HG02870 (cell line): ENCODE results near the gene ARID3A.

Source experiments
- ATAC-seq: cut with Tn5 transposase; IDR thresholded peaks from one replicate; pipeline ENCODE4 v1.9.1; 2021; ENCODE audit warnings: mild to moderate bottlenecking, moderate library complexity; ENCODE audit not compliant: unreplicated experiment

Gene ARID3A

DNA sequence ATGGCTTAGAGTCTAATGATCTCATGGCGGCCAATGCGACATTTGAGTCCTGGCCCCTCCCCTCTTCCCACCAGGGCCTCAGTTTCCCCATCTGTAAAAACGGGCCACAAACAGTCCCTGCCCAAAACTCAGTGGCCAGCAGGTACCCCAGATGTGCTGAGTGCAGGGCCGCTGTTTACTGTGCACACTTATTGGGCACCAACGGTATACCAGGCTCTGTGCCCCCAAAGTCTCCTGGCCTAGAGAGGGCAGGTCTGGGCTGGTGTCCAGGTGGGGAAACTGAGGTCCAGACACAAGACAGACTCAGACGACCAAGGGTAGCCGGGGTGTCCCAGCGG lies 34.7 kb downstream of the ARID3A start:
- ATAC-seq: no peak

DNA sequence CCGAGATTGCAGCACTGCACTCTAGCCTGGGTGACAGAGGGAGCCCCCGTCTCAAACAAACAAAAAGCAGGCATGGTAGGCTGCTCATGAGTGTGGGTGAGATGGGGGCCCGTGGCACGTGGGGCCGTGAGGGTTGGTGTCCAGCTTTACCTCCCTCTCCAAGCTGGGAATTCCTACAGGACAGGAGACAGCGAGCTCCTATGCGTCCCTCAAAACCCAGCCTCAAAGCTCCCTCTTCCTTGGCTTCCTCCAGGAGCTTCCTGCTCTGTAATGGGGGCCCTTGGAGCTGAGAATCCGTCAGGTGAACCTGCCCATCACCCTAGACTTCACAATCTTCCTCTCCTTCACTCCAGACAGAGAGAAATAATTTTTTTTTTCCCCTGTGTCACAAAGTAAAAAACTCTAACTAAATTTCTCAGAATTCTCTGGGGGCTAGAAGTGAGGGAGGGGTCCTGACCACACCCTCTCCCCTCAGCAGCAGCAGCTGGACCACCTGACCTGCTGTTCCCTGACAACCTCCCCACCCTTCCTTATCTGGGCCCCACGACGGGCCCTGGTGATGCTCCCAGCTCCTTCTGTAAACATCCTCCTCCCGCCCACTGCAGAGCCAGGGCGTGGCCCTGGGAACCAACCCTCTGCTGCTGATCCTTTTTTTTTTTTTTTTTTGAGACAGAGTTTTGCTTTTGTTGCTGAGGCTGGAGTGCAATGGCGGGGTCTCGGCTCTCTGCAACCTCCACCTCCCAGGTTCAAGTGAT lies 36.2 kb downstream of the ARID3A start:
- ATAC-seq: no peak

GRCh38 chr19:962683-963400 lies 37.0 kb downstream of the ARID3A start:
- no peak for ATAC-seq

- no peak for ATAC-seq
These were observed 37.7 kb downstream of the ARID3A start for GRCh38 chr19:963486-963951.

- ATAC-seq: no peak
These were observed 38.3 kb downstream of the ARID3A start for GRCh38 chr19:964116-964520.

GRCh38 chr19:964761-965694 lies 39.2 kb downstream of the ARID3A start:
- no peak for ATAC-seq

- no peak for ATAC-seq
These were observed 40.8 kb downstream of the ARID3A start for GRCh38 chr19:966485-967088.

GRCh38 chr19:970695-971094 lies 44.9 kb downstream of the ARID3A start:
- no peak for ATAC-seq

GRCh38 chr19:971795-972194 lies 46.0 kb downstream of the ARID3A start:
- no peak for ATAC-seq

- ATAC-seq: no peak
These were observed 46.4 kb downstream of the ARID3A start for GRCh38 chr19:972281-972680.

- no peak for ATAC-seq
These were observed 48.1 kb downstream of the ARID3A start for GRCh38 chr19:973726-974563.

- ATAC-seq: no peak
These were observed 48.9 kb downstream of the ARID3A start for GRCh38 chr19:974564-975257.

DNA sequence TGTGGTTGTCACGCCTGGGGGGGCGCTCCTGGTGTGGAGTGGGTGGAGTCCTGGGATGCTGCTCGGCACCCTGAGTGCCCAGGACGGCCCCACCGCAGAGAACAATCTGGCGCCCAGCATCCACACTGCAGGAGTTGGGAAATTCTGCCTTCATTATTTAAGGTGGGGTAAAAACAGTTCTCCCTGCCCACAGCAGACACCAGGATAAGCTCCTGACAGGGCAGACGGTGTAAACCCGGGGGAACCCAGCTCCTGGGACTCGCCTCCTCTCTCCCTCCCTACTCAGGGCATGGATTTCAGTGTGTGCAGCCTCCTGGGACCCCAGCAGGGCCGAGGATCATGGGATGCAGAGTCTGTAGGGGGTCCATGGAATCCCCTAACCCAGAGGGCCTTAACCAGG lies 50.6 kb downstream of the ARID3A start:
- ATAC-seq: no peak

DNA sequence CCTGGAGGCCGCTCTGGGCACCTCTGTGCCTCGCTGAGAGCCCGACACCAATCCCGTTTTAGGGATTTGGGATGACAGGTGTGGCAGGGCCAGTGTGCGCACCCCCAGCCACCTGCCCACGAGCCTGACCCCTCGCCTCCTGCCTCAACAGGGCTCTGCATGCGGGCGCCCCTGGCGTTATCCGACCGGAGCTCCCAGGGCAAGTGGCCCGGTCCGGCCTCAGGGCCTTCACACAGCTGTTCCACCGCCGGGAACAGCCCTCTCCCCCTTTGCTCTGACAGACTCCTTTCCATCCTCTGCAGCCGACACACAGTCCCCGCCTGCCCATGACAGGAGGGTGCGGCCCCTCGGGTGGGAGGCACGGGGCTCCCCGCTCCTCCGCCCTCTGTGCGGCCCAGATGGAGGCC lies 51.2 kb downstream of the ARID3A start:
- no peak for ATAC-seq

GRCh38 chr19:979318-979741 lies 53.5 kb downstream of the ARID3A start:
- no peak for ATAC-seq

DNA sequence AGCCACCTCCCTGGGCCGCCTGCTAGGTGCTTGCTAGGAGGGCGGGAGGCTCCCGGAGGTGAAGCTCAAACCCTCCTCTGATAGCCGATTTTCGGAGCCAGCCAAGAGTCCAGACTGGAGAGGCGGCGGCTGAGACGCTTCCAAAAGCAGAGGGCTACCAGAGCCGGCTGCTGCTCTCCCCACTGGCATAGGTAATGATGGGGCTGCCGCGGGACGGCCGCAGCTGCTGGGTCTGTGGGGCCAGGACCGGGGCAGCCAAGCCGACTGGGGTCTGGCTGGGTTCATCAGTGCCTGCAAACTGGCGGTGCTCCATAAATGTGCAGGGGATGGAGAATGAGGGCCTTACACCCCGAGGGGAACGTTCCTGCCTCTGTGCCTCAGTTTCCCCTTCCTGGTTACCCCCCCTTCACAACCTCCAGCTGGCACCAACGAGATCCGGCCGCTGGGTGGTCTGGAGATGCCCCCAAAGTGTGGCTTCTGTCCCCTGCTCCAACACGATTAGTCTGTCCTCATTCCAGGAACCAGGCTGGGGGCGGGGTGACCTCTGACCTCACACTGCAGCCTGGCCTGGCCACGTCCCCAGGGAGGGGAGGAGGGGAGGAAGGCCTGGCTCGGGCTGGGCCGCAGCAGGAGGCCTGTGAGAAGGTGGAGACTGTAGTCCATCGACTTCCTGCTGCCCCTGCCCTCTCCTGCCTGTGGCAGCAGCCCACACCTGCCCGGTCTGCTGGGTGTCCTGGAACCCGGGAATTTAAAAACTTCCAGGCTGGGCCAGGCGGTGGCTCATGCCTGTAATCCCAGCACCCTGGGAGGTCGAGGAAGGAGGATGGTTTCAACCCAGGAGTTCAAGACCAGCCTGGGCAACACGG lies 54.5 kb downstream of the ARID3A start:
- no peak for ATAC-seq

DNA sequence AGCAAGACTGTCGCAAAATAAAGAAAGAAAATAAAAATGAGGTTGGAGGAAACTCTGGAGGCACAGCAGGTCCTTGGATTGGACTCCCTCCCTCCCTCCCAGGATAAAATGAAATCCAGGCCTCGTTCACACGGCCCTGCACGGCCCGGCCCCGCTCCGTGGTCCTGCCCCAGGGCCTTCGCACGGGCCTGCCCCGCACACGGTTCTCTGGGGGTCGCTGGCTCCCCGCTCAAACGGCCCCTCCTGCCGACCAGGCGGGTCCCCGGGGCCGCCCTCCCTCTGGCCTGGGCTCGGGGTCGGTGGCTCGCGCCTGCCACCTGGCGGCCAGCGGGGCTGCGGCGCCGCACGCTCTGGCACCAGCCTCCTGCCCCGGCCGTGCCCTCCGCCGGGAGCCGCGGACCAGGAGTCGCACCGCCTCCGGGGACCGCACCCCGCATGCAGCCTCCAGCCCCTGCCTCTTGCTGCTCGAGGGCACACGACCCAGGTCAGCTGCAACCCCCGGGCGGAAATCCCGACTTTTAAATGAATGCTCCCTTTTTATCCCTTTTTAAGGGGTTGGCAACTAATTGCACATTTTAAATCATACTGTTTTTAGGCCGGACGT lies 56.8 kb downstream of the ARID3A start:
- ATAC-seq: no peak
